Cardiac septum (tissue), 1 donor: ENCODE results near the gene BUD31. TPM values are rescaled to one million over a fixed set of nuclear protein-coding genes. Genes with fewer than 3 reads are reported as not detected.

ENCODE experiments used
- DNase-seq: peaks from one replicate; pipeline ENCODE4 v3.0.0-alpha.2; 2020; ENCODE audit warnings: low spot score
- intact Hi-C: fragments of 100-400 bp; cut with DNase I; formaldehyde crosslinking; loops from one replicate; pipeline ENCODE4 v1.14.0; 2022
- total RNA-seq: library from RNA; stranded (reverse); fragmentation: NEBNext Ultra II Directional; extraction: Animal tissue kit (Norgen Biotek cat#: 25700); gene quantifications from one replicate; pipeline ENCODE4 v1.2.1, GENCODE V29; 2021
- donor health status: DM: no; HTN: no; CAD: no.

BUD31 gene
- total RNA-seq, 1 donor from 2014 or later = 46.5 TPM

DNA sequence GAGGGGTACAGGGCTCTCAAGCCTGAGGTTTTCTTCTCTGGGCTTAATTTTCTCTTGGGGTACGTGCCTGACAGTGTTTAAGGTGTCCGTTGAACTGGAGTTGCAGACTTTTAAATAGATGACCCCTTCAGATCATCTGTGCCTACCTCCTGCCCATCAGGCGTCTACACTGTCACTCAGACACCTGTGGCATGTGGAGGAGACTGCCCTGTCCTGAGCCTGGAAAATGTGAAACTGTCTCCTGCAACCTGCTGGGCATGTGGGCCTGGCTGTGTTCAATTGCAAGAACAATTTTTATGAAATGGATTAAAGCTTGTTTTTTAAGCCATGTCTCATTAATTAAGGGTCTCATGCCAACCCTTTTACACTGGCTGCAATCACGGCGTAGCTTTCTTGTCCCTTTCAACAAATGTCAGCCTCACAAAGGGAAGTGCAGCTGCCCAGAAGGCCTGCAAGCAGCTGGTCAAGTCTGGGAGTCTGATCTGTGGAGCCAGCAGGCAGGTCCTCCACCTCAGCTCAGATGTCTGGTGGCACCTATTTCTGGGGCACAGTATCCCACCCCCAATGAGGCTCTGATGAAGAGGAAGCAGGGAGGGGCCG is 48.4 kb downstream of the BUD31 start:
- DNase-seq = no peak
- intact Hi-C loops = no loop called here

DNA sequence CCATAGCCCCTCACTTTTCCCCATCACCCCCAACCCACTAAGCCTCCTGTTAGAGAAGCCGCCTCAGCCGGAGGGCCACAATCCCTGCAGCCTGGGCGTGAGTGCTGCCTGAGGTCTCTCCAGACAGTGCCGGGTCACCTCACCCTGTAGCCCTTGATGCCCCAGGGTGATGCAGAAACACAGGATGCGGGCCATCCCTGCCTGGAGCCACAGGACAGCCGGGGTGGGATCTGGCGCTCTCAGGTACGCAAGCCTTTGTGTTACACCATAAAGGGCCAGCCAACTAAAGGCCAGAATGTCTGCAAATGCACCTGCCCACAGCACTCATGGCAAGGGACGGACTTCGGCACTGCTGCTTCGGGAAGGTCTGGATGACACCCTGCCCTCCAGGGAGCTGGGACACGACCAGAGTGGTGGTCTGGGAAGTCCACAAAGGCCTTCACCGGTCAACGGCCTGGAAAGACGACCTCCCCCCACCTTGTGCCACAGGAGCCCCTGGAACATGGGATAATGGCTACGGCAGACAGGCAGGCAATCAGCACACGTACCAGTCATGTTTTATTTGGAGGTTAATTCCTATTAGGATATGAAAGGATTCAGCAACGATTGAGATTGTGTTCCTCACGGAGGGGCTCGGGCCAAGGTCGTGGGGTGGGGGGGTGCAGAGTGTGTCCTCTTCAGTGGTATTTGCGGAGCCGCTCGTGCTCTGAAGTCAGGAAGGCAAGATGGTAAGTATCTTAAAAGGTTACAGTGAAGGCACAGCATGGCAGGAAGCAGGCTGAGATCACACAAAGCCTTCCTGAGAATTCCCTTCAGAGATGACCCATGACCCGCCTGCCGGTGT is 49.1 kb downstream of the BUD31 start:
- intact Hi-C loops = no loop called here
- DNase-seq = no peak

DNA sequence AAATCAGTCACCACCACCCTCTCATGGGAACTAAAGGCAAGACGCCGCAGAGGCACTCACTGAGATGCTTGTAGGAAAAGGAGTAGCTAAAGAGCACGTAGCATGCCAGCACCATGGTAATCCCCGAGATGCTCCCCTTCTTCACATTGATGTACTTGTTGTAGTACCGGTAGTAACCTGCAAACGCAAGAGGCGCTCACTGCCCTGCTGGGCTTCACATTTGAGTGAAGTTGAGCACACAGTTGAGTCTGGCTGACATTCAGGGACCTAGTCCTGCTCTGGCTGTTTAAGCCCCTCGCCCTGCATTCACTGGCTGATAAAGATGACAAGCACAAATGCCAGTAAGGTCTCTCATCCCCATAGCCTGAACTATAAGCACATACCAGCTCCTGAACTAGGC is 50.3 kb downstream of the BUD31 start:
- intact Hi-C loops = no loop called here
- DNase-seq = no peak

DNA sequence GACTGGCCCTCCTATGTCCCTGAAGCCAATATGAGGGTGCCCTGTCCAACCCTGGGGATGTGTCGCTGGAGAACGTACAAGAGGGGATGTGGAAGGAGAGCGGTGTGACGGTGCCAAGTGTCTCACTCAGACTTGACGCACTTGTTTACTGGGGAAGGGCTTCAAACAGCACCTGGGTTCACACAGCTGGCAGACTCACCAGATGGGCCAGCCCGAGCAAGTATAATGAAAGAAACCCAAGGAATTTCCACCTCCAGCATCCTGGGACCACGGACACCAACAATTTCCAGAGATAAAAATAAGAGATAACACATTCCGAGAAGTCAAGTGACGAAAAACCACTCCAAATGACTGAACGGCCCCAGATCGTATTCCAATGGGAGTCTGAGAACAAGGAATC is 51.9 kb downstream of the BUD31 start:
- intact Hi-C loops = no loop called here
- no peak for DNase-seq

DNA sequence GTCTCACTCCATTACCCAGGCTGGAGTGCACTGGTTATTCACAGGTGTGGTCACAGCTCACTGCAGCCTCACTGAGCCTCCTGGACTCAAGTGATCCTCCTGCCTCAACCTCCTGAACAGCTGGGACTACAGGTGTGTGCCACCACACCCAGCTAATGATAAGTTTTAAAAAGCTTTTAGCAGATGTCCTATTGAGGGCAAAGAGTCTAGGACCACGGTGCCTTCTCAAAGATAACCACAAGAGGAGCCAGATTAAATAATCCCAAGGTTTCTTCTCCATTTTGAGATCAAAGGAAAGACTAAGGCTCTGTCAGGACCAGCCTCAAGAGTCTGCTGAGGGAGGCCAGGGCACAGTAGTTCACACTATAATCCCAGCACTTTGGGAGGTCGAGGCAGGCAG is 52.5 kb downstream of the BUD31 start:
- DNase-seq = no peak
- intact Hi-C loops = no loop called here

DNA sequence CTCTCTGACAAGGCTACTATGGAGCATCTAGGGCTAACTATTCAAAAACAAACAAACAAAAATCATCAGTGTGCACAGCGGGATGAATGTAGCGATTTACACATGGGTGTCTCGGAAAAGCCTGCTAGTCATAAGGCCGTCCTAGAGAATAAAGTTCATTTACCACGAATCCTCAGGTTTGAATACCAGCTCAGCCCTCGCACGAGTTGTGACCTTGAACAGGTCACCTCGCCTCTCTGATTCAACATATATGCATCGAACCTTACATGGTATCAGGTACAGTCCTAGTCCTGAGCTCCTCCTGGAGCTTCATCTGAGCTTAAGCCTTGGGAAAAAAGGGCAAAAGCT is 56.6 kb downstream of the BUD31 start:
- no peak for DNase-seq
- intact Hi-C loops = no loop called here

DNA sequence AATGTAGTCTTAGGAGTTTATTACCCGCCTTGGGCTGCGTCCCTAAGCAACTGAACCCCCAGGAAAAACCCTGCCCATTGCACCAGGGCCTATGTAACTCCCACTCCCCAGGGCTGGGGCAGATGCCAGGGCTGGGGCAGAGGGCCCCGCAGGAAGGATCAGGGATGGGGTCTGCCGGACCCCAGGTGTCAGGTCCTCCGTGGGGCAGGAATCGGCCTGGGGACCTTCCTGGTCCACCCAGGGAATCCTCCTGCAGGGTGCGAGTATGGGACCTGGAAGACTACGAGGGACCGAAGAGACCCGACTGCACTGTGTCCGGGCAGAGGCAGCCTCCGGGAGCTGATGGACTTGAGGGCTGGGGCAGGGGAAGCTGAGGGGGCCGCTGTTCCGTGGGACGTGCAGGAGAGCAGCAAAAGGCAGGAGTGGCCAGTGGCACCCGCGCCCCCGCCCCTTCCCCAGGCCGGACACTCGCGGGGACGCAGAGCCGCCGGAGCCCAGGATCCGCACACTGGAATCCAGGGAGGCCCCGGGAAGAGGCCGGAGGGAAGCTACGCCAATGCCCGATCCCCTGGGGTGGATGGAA is 59.7 kb downstream of the BUD31 start:
- DNase-seq = no peak
- intact Hi-C loops = no loop called here

Other genes with a start within 250 kb of the BUD31 start
- gene KPNA7, start 200.9 kb upstream of the BUD31 start, total RNA-seq = not detected
- not detected for gene MYH16, start 136.1 kb upstream of the BUD31 start, total RNA-seq
- gene ARPC1A, start 83.1 kb upstream of the BUD31 start, total RNA-seq = 116 TPM
- 40.4 TPM for gene ARPC1B, start 34.2 kb upstream of the BUD31 start, total RNA-seq
- gene PDAP1, start 372 bp upstream of the BUD31 start, total RNA-seq = 95.6 TPM
- gene PTCD1, start 29.8 kb downstream of the BUD31 start, total RNA-seq = 3.4 TPM
- gene CPSF4, start 30.0 kb downstream of the BUD31 start, total RNA-seq = 15.0 TPM
- 516 TPM for gene ATP5MF, start 57.2 kb downstream of the BUD31 start, total RNA-seq
- gene ZNF789, start 63.9 kb downstream of the BUD31 start, total RNA-seq = 3.8 TPM
- 14.9 TPM for gene ZNF394, start 91.3 kb downstream of the BUD31 start, total RNA-seq
- 7.0 TPM for gene ZKSCAN5, start 95.7 kb downstream of the BUD31 start, total RNA-seq
- gene FAM200A, start 143.1 kb downstream of the BUD31 start, total RNA-seq = 4.9 TPM
- 42.1 TPM for gene ZNF655, start 149.7 kb downstream of the BUD31 start, total RNA-seq
- not detected for gene TMEM225B, start 189.3 kb downstream of the BUD31 start, total RNA-seq
- gene ZSCAN25, start 208.0 kb downstream of the BUD31 start, total RNA-seq = 10.4 TPM